Astrocyte (in vitro differentiated cells and primary cell): ENCODE results near the gene WASF1.

Experiments
- EZH2 ChIP-seq: IDR thresholded peaks from 2 replicates; pipeline ENCODE4 v1.6.1; 2012; ENCODE audit warnings: mild to moderate bottlenecking, low read length, inconsistent platforms; ENCODE audit not compliant: insufficient read depth
- TF ChIP-seq, protein P1 (sequence below): IDR thresholded peaks from 2 replicates; pipeline ENCODE4 v1.5.1; 2011; ENCODE audit warnings: low read depth, mild to moderate bottlenecking, inconsistent platforms, low read length, moderate library complexity; ENCODE audit not compliant: insufficient read depth

DNA sequence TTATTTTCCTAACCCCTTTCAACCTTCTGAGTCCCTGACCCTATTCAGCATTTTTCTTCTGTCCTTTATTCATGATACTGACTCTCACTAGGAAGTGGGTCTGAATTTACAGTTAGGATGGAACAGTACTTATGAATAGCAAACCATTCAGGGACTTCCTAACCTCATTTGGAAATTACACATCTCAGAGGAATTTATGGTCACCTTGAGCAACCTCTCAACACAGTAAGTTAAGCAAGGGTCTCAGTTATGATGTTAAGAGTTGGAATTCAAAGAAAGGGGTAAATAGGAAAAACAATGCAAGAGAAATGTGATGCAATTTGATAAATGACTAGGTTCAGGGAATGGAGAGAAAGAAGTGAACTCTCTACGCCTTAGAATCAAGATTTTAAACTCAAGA is 104.1 kb downstream of the WASF1 start:
- TF ChIP-seq, protein P1, sequence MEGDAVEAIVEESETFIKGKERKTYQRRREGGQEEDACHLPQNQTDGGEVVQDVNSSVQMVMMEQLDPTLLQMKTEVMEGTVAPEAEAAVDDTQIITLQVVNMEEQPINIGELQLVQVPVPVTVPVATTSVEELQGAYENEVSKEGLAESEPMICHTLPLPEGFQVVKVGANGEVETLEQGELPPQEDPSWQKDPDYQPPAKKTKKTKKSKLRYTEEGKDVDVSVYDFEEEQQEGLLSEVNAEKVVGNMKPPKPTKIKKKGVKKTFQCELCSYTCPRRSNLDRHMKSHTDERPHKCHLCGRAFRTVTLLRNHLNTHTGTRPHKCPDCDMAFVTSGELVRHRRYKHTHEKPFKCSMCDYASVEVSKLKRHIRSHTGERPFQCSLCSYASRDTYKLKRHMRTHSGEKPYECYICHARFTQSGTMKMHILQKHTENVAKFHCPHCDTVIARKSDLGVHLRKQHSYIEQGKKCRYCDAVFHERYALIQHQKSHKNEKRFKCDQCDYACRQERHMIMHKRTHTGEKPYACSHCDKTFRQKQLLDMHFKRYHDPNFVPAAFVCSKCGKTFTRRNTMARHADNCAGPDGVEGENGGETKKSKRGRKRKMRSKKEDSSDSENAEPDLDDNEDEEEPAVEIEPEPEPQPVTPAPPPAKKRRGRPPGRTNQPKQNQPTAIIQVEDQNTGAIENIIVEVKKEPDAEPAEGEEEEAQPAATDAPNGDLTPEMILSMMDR, result no peak
- TF ChIP-seq EZH2, result no peak
